GM19324 (cell line): ENCODE data around the gene PDGFRA.

ENCODE experiments used
- ATAC-seq: cut with Tn5 transposase; IDR thresholded peaks from one replicate; pipeline ENCODE4 v1.9.1; 2021; ENCODE audit warnings: mild to moderate bottlenecking, moderate library complexity; ENCODE audit not compliant: unreplicated experiment, low FRiP score

PDGFRA gene

GRCh38 chr4:54228961-54229501 is at the start of gene PDGFRA:
Gene PDGFRA (plus strand): TSS chr4:54229293. CDS start chr4:54258769, 29,476 bp downstream.
- ATAC-seq: no peak

- no peak for ATAC-seq
Measured at GRCh38 chr4:54184581-54184980, 44.5 kb upstream of the PDGFRA start.

- no peak for ATAC-seq
Measured at GRCh38 chr4:54185044-54185780, 43.9 kb upstream of the PDGFRA start.

- no peak for ATAC-seq
Measured at GRCh38 chr4:54185866-54186265, 43.2 kb upstream of the PDGFRA start.

- ATAC-seq: no peak
Measured at GRCh38 chr4:54186371-54186770, 42.7 kb upstream of the PDGFRA start.

- no peak for ATAC-seq
Measured at GRCh38 chr4:54187148-54187547, 41.9 kb upstream of the PDGFRA start.

- ATAC-seq: no peak
Measured at GRCh38 chr4:54189140-54189539, 40.0 kb upstream of the PDGFRA start.

GRCh38 chr4:54192811-54193210 is 36.3 kb upstream of the PDGFRA start:
- ATAC-seq: no peak

- no peak for ATAC-seq
Measured at GRCh38 chr4:54197926-54198325, 31.2 kb upstream of the PDGFRA start.

GRCh38 chr4:54199919-54200318 is 29.2 kb upstream of the PDGFRA start:
- ATAC-seq: no peak

GRCh38 chr4:54209617-54210016 is 19.5 kb upstream of the PDGFRA start:
- no peak for ATAC-seq

GRCh38 chr4:54213001-54213400 is 16.1 kb upstream of the PDGFRA start:
- ATAC-seq: no peak

GRCh38 chr4:54213761-54214160 is 15.3 kb upstream of the PDGFRA start:
- no peak for ATAC-seq

GRCh38 chr4:54215379-54216077 is 13.6 kb upstream of the PDGFRA start:
- no peak for ATAC-seq

GRCh38 chr4:54217642-54218495 is 11.2 kb upstream of the PDGFRA start:
- ATAC-seq: peak; percentile 63

- ATAC-seq: no peak
Measured at GRCh38 chr4:54218736-54219135, 10.4 kb upstream of the PDGFRA start.

GRCh38 chr4:54224996-54225597 is 4.0 kb upstream of the PDGFRA start:
- ATAC-seq: no peak

- ATAC-seq: no peak
Measured at GRCh38 chr4:54225598-54226403, 3.3 kb upstream of the PDGFRA start.

- ATAC-seq: no peak
Measured at GRCh38 chr4:54226404-54227255, 2.5 kb upstream of the PDGFRA start.
